PFSK-1 (cell line): ENCODE results near the gene RGS19.
A peak's percentile ranks its signal among the peaks of the same experiment; 100 is the strongest.

ENCODE experiments used
- FOXP2 ChIP-seq: optimal IDR thresholded peaks from 2 replicates; pipeline ENCODE3; 2011; ENCODE audit warnings: borderline replicate concordance, control low read depth, inconsistent platforms; ENCODE audit not compliant: insufficient read depth; ENCODE audit errors: extremely low read length, extremely low read depth
- POLR2AphosphoS5 ChIP-seq: IDR thresholded peaks from 2 replicates; pipeline ENCODE4 v1.6.1; 2012; ENCODE audit warnings: low read depth, mild to moderate bottlenecking, control low read depth, low read length, moderate library complexity
- REST ChIP-seq, 2 experiments: IDR thresholded peaks; 2 replicates each; pipeline versions ENCODE4 v1.6.1 to v1.8.0; 2011 to 2012; ENCODE audit warnings: low read depth in 2 of 2, low read length in 2 of 2, control low read depth in 1 of 2, inconsistent platforms in 1 of 2, mild to moderate bottlenecking in 1 of 2, moderate library complexity in 1 of 2; ENCODE audit not compliant: insufficient read depth in 1 of 2
- SIN3A ChIP-seq: IDR thresholded peaks from 2 replicates; pipeline ENCODE4 v1.6.1; 2012; ENCODE audit warnings: mild to moderate bottlenecking, low read length, moderate library complexity, borderline replicate concordance; ENCODE audit not compliant: insufficient read depth
- TAF1 ChIP-seq: IDR thresholded peaks from 2 replicates; pipeline ENCODE4 v1.6.1; 2012; ENCODE audit warnings: low read length, control low read depth, borderline replicate concordance; ENCODE audit not compliant: insufficient read depth

RGS19 gene

GRCh38 chr20:64084685-64085152 lies 5.4 kb upstream of the RGS19 start:
- TF ChIP-seq POLR2AphosphoS5: no peak
- no peak for TF ChIP-seq FOXP2
- TF ChIP-seq REST (IDR thresholded peaks at IDR 0.05; ENCODE audit: insufficient read depth in 1 of 2, low read depth in 2 of 2, low read length in 2 of 2): no peak
- TF ChIP-seq SIN3A: no peak
- TF ChIP-seq TAF1: no peak

GRCh38 chr20:64083804-64084684 lies 4.7 kb upstream of the RGS19 start, which contains the start of gene LKAAEAR1:
LKAAEAR1 (minus strand) TSS chr20:64084398; CDS start chr20:64084219, 179 bp downstream.
- TF ChIP-seq FOXP2 (no peak), TAF1 (no peak), REST (IDR thresholded peaks at IDR 0.05; ENCODE audit: insufficient read depth in 1 of 2, low read depth in 2 of 2, low read length in 2 of 2) (no peak), SIN3A (no peak), POLR2AphosphoS5 (no peak)

- TF ChIP-seq FOXP2: peak; percentile 43
- no peak for TF ChIP-seq TAF1
These were observed 4.1 kb upstream of the RGS19 start for GRCh38 chr20:64083378-64083803.

- TF ChIP-seq TAF1: no peak
- no peak for TF ChIP-seq REST (IDR thresholded peaks at IDR 0.05; ENCODE audit: insufficient read depth in 1 of 2, low read depth in 2 of 2, low read length in 2 of 2)
- no peak for TF ChIP-seq FOXP2
- TF ChIP-seq SIN3A: no peak
- no peak for TF ChIP-seq POLR2AphosphoS5
These were observed 3.6 kb upstream of the RGS19 start for GRCh38 chr20:64082820-64083377.

- TF ChIP-seq POLR2AphosphoS5 (no peak), TAF1 (no peak), FOXP2 (no peak), REST (IDR thresholded peaks at IDR 0.05; ENCODE audit: insufficient read depth in 1 of 2, low read depth in 2 of 2, low read length in 2 of 2) (no peak), SIN3A (no peak)
These were observed 2.9 kb upstream of the RGS19 start for GRCh38 chr20:64082126-64082731.
